C4-2B (cell line): ENCODE results near the gene COPB2.
"Not testable (repeated sequence)": the region's sequence is repeated elsewhere in the genome, so short reads cannot be mapped to it uniquely, and the experiment has no call there.

Experiments
- H3K27ac ChIP-seq: fragments of 450-650 bp; 2 replicates; pipeline ENCODE4 v1.5.1; 2017
- ZFX ChIP-seq: fragments of 450-650 bp; IDR thresholded peaks from 2 replicates; pipeline ENCODE4 v1.6.1; 2017
- TF ChIP-seq, protein P1 (sequence below): fragments of 450-650 bp; conservative IDR thresholded peaks from 2 replicates; pipeline ENCODE4 v1.5.1; 2017; ENCODE audit warnings: mild to moderate bottlenecking

The COPB2 gene

DNA sequence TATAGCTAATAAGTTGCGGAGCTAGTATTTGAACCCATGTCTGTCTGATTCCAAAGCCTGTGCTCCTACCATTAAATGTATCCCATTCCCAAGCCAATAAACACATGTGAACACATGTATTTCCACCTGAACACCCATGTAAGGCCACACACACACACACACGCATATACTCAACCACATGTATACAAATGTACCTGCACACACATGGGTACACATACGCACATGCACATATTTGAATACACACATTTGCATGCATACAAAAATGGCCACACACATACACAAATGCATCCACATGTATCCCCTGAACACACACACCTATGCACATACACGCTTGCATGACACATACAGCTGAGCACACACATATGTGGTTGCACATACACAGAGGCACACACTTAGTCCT lies 51.0 kb downstream of the COPB2 start:
- TF ChIP-seq, protein P1, sequence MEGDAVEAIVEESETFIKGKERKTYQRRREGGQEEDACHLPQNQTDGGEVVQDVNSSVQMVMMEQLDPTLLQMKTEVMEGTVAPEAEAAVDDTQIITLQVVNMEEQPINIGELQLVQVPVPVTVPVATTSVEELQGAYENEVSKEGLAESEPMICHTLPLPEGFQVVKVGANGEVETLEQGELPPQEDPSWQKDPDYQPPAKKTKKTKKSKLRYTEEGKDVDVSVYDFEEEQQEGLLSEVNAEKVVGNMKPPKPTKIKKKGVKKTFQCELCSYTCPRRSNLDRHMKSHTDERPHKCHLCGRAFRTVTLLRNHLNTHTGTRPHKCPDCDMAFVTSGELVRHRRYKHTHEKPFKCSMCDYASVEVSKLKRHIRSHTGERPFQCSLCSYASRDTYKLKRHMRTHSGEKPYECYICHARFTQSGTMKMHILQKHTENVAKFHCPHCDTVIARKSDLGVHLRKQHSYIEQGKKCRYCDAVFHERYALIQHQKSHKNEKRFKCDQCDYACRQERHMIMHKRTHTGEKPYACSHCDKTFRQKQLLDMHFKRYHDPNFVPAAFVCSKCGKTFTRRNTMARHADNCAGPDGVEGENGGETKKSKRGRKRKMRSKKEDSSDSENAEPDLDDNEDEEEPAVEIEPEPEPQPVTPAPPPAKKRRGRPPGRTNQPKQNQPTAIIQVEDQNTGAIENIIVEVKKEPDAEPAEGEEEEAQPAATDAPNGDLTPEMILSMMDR, result no peak
- TF ChIP-seq ZFX, result no peak
- H3K27ac ChIP-seq, result no peak overlapping the region

GRCh38 chr3:139334675-139335074 lies 54.8 kb downstream of the COPB2 start:
- not testable (repeated sequence) for H3K27ac ChIP-seq

GRCh38 chr3:139332092-139332491 lies 57.4 kb downstream of the COPB2 start:
- no peak overlapping the region for H3K27ac ChIP-seq
- TF ChIP-seq, protein P1, result no peak
- no peak for TF ChIP-seq ZFX

DNA sequence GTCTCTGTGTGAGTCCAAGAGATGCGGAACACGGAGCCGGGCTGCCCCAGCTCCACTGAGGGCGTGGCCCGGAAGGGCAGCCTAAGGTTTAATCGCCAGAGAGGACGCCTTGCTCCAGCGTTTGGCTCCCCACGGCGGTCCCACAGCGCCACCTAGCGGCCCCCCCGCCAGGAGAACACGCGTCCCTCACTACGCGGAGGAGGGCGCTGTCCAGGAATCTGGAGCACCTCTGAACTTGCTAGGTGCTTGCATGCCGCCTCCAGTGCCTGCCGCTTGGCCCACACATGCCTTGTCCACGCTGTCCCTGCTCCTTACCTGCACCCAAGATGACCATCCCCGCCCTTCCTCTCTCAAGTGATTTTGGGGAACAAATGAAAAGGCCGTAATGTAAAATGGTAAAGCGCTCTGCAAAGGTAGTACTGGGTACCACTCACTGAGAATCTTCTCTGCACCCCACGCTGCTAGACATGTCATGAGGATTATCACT lies 60.0 kb downstream of the COPB2 start:
- H3K27ac ChIP-seq, result no peak overlapping the region
- TF ChIP-seq ZFX, result no peak
- TF ChIP-seq, protein P1, result peak; percentile 100

GRCh38 chr3:139328356-139328755 lies 61.1 kb downstream of the COPB2 start:
- no peak overlapping the region for H3K27ac ChIP-seq
- TF ChIP-seq, protein P1, result no peak
- no peak for TF ChIP-seq ZFX

DNA sequence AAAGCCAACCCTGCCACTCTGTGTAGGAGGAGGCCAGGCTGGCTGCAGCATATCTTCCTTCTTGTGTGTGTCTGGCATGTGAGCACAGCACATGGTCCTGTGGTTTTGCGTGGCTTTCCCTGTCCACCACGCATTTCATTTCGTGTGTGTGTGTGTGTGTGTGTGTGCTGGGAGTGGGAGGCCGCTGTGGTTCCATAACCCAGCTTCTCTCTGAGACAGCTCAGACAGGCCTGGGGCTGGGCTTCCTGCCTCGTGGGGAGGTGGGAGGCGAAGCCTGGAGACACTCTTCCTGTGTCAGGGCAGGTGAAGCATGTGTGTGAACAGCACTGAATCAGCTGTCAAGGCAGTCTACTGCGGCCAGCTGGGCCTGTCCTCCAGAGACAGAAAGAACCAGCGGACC lies 61.6 kb downstream of the COPB2 start:
- no peak overlapping the region for H3K27ac ChIP-seq
- TF ChIP-seq, protein P1, result no peak
- no peak for TF ChIP-seq ZFX

GRCh38 chr3:139327231-139327630 lies 62.2 kb downstream of the COPB2 start:
- no peak overlapping the region for H3K27ac ChIP-seq
- no peak for TF ChIP-seq ZFX
- TF ChIP-seq, protein P1, result no peak

- no peak overlapping the region for H3K27ac ChIP-seq
- no peak for TF ChIP-seq ZFX
- TF ChIP-seq, protein P1, result no peak
Observed at GRCh38 chr3:139326707-139327106, 62.7 kb downstream of the COPB2 start.
